ENCODE results near the gene EVX2. TPM values are rescaled to one million over a fixed set of nuclear protein-coding genes. Genes with fewer than 3 reads are reported as not detected.
A peak's percentile ranks its signal among the peaks of the same experiment; 100 is the strongest.

The EVX2 gene
- total RNA-seq, 3 donors from 2014 or later (not counting 1 experiment from before 2014, with no cell fraction given), result not detected

DNA sequence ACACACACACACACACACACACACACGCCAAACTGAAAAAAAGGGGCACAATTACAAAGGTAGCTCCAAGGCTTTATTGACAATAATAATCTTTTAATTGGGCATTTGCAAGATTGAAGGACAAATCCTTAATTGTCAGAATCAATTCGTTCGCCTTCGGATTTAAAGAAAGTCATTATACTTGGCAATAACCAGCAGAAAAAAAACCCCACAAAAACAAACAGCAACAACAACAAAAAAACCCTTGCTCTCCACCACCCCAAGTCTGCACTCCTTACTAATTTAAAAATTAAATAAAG is 44.0 kb upstream of the EVX2 start:
- WGBS (ENCODE audit: insufficient coverage), result 24% methylated on average over 3 of the region's 4 CpGs
- peaks cover 22% of the 10 kb centered on the region for H3K36me3 Mint-ChIP-seq
- no peaks in the 10 kb centered on the region for H3K9me3 Mint-ChIP-seq
- ATAC-seq (no peak), DNase-seq (no peak)
- H3K27me3 ChIP-seq (ENCODE audit: control insufficient read depth, insufficient read depth, low read length), result peaks cover 84% of the 10 kb centered on the region
- peaks cover 26% of the 10 kb centered on the region for H3K4me1 ChIP-seq (ENCODE audit: control insufficient read depth, insufficient read depth, low read length)
- H3K4me1 Mint-ChIP-seq, result peaks cover 28 to 33% of the 10 kb centered on the region in 2 donors
- no peaks in the 10 kb centered on the region for H3K36me3 ChIP-seq (ENCODE audit: control insufficient read depth, insufficient read depth, low read length)
- no peak overlapping the region for H3K27ac ChIP-seq (ENCODE audit: low read length)
- peak overlapping the region in 1 of 2 donors; percentile 54 for H3K27ac Mint-ChIP-seq
- no peak overlapping the region for H3K4me3 ChIP-seq (ENCODE audit: low read length)
- H3K27me3 Mint-ChIP-seq (ENCODE audit: low read depth in 2 of 2), result peaks cover 70 to 81% of the 10 kb centered on the region in 2 donors
- TF ChIP-seq, protein P1, sequence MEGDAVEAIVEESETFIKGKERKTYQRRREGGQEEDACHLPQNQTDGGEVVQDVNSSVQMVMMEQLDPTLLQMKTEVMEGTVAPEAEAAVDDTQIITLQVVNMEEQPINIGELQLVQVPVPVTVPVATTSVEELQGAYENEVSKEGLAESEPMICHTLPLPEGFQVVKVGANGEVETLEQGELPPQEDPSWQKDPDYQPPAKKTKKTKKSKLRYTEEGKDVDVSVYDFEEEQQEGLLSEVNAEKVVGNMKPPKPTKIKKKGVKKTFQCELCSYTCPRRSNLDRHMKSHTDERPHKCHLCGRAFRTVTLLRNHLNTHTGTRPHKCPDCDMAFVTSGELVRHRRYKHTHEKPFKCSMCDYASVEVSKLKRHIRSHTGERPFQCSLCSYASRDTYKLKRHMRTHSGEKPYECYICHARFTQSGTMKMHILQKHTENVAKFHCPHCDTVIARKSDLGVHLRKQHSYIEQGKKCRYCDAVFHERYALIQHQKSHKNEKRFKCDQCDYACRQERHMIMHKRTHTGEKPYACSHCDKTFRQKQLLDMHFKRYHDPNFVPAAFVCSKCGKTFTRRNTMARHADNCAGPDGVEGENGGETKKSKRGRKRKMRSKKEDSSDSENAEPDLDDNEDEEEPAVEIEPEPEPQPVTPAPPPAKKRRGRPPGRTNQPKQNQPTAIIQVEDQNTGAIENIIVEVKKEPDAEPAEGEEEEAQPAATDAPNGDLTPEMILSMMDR (IDR thresholded peaks at IDR 0.05), result no peak
- intact Hi-C loops (cut with micrococcal nuclease), result loop anchor here (1.0 to 5.0 kb wide), 6 partner anchors 328 to 1035 kb away; no protein-coding TSS in a partner anchor
- H3K4me3 Mint-ChIP-seq, result peak overlapping the region; percentile 78
- no peaks in the 10 kb centered on the region for H3K9me3 ChIP-seq (ENCODE audit: control insufficient read depth, insufficient read depth, low read length)

DNA sequence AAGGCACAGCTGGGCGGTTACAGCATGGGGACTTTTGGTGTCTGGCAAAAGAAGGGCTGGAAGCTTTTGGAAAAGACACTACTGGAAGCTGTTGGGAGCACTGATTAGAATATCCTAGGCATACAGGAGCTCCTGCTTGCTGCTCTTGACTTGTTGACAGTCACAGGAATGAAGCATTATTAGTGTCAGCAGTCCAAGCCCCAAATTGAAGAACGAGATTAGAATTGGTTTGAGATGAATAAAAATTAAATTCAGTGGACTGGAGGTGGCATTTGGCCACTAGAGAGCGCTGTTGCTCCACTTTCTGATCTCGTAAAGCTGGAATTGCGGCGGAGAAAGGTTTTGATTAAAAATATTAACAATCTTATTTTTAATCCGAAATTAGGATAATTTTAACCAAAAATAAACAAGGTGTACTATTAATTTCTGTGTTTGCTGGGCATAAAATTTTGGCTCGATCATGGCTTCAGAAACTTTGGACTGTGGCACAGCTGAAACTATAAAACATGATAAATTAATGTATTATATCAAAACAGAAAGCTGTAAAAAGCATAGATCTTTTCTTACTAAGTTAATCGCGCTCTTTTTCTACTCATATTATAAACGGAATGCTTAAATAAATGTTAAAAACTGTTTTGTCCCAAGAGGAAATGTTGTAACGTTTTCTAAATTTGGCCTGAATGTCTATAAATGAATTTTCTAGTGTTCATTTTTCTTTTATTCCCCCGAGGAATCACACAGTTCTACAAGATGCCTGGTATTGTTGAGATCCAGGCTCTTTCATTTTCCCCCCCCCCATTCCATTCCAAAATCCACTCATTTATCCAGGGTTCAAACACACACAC is 43.4 kb upstream of the EVX2 start:
- Histone ChIP-seq H3K4me3 (ENCODE audit: low read length) (no peak overlapping the region), H3K4me1 (ENCODE audit: control insufficient read depth, insufficient read depth, low read length) (peaks cover 26% of the 10 kb centered on the region), H3K27ac (ENCODE audit: low read length) (no peak overlapping the region), H3K27me3 (ENCODE audit: control insufficient read depth, insufficient read depth, low read length) (peaks cover 82% of the 10 kb centered on the region), H3K9me3 (ENCODE audit: control insufficient read depth, insufficient read depth, low read length) (no peaks in the 10 kb centered on the region), H3K36me3 (ENCODE audit: control insufficient read depth, insufficient read depth, low read length) (no peaks in the 10 kb centered on the region)
- Mint-ChIP-seq H3K4me3 (peak overlapping the region; percentile 40), H3K36me3 (peaks cover 17% of the 10 kb centered on the region), H3K4me1 (peaks cover 22 to 27% of the 10 kb centered on the region in 2 donors), H3K9me3 (no peaks in the 10 kb centered on the region), H3K27ac (peak overlapping the region in 1 of 2 donors; percentile 18), H3K27me3 (ENCODE audit: low read depth in 2 of 2) (peaks cover 69 to 75% of the 10 kb centered on the region in 2 donors)
- peak in 1 of 3 donors; percentile 32 for ATAC-seq
- TF ChIP-seq, protein P1 (IDR thresholded peaks at IDR 0.05), result peak; percentile 93
- DNase-seq, result peak; percentile 57 to 87
- WGBS (ENCODE audit: insufficient coverage), result 9% methylated on average over 7 of the region's 13 CpGs
- intact Hi-C loops (cut with micrococcal nuclease), result loop anchor here (1.0 to 5.0 kb wide), 6 partner anchors 328 to 1035 kb away; no protein-coding TSS in a partner anchor

DNA sequence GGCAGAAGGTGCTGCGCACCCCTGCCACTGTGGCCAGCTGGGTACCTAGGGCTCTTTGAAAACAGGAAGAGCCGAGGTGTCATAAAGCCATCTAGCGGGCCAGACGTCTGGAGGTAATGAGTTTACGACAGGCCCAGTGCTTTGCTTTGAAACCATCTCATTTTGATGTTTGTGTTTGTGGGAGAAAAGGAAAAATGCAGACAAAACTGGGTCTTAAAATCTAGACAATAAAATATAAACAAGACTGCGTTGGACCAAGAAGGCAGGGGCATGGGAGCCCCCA is 42.0 kb upstream of the EVX2 start:
- Histone ChIP-seq H3K27me3 (ENCODE audit: control insufficient read depth, insufficient read depth, low read length) (peaks cover 79% of the 10 kb centered on the region), H3K36me3 (ENCODE audit: control insufficient read depth, insufficient read depth, low read length) (no peaks in the 10 kb centered on the region), H3K4me1 (ENCODE audit: control insufficient read depth, insufficient read depth, low read length) (peaks cover 25% of the 10 kb centered on the region), H3K27ac (ENCODE audit: low read length) (no peak overlapping the region), H3K9me3 (ENCODE audit: control insufficient read depth, insufficient read depth, low read length) (no peaks in the 10 kb centered on the region), H3K4me3 (ENCODE audit: low read length) (no peak overlapping the region)
- Mint-ChIP-seq H3K36me3 (peaks cover 8% of the 10 kb centered on the region), H3K4me1 (peaks cover 10 to 16% of the 10 kb centered on the region in 2 donors), H3K9me3 (no peaks in the 10 kb centered on the region), H3K27me3 (ENCODE audit: low read depth in 2 of 2) (peaks cover 66% of the 10 kb centered on the region in 2 donors), H3K27ac (no peak overlapping the region), H3K4me3 (no peak overlapping the region)
- WGBS (ENCODE audit: insufficient coverage), result 18% methylated on average over 6 of the region's 6 CpGs
- TF ChIP-seq, protein P1 (IDR thresholded peaks at IDR 0.05), result no peak
- DNase-seq, result no peak
- intact Hi-C loops (cut with micrococcal nuclease), result loop anchor here (5.0 kb wide), 3 partner anchors 512 to 1037 kb away; no protein-coding TSS in a partner anchor
- ATAC-seq, result no peak
